ENCODE measurements around the gene WIPF3.

Gene WIPF3

GRCh38 chr7:29833929-29834328 is 27.6 kb downstream of the WIPF3 start:
- TF ChIP-seq CSDC2 (CRISPR knock-in tag; IDR thresholded peaks at IDR 0.05) (no peak), ARNTL (CRISPR knock-in tag; IDR thresholded peaks at IDR 0.05; ENCODE audit: borderline replicate concordance, low read depth) (no peak), ZC3H10 (CRISPR knock-in tag; IDR thresholded peaks at IDR 0.05) (no peak), ESRRG (CRISPR knock-in tag; IDR thresholded peaks at IDR 0.05) (no peak), RARB (CRISPR knock-in tag; IDR thresholded peaks at IDR 0.05) (no peak), ZNF565 (CRISPR knock-in tag; conservative IDR thresholded peaks at IDR 0.05; ENCODE audit: low read depth) (no peak), ISL1 (CRISPR knock-in tag; IDR thresholded peaks at IDR 0.05) (no peak), ZFP30 (CRISPR knock-in tag; IDR thresholded peaks at IDR 0.05) (no peak), ZNF8 (CRISPR knock-in tag; IDR thresholded peaks at IDR 0.05) (no peak), CREB5 (CRISPR knock-in tag; IDR thresholded peaks at IDR 0.05; ENCODE audit: low read depth) (no peak), BACH2 (CRISPR knock-in tag; IDR thresholded peaks at IDR 0.05; ENCODE audit: borderline replicate concordance) (no peak), ZNF70 (CRISPR knock-in tag; IDR thresholded peaks at IDR 0.05) (no peak), POU6F1 (CRISPR knock-in tag; IDR thresholded peaks at IDR 0.05; ENCODE audit: borderline replicate concordance, low read depth) (no peak), PPARA (CRISPR knock-in tag; IDR thresholded peaks at IDR 0.05; ENCODE audit: borderline replicate concordance) (no peak), OSR1 (CRISPR knock-in tag; IDR thresholded peaks at IDR 0.05) (no peak), GLIS3 (CRISPR knock-in tag; IDR thresholded peaks at IDR 0.05) (no peak), ZFP3 (CRISPR knock-in tag; IDR thresholded peaks at IDR 0.05) (no peak)
- TF ChIP-seq, protein P1, sequence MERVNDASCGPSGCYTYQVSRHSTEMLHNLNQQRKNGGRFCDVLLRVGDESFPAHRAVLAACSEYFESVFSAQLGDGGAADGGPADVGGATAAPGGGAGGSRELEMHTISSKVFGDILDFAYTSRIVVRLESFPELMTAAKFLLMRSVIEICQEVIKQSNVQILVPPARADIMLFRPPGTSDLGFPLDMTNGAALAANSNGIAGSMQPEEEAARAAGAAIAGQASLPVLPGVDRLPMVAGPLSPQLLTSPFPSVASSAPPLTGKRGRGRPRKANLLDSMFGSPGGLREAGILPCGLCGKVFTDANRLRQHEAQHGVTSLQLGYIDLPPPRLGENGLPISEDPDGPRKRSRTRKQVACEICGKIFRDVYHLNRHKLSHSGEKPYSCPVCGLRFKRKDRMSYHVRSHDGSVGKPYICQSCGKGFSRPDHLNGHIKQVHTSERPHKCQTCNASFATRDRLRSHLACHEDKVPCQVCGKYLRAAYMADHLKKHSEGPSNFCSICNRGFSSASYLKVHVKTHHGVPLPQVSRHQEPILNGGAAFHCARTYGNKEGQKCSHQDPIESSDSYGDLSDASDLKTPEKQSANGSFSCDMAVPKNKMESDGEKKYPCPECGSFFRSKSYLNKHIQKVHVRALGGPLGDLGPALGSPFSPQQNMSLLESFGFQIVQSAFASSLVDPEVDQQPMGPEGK (CRISPR knock-in tag; IDR thresholded peaks at IDR 0.05; ENCODE audit: borderline replicate concordance), result no peak
- ATAC-seq, result no peak

- ATAC-seq, result no peak
- TF ChIP-seq POU6F1 (CRISPR knock-in tag; IDR thresholded peaks at IDR 0.05; ENCODE audit: borderline replicate concordance, low read depth) (no peak), SNAI2 (CRISPR knock-in tag; IDR thresholded peaks at IDR 0.05) (no peak), TSHZ2 (CRISPR knock-in tag; IDR thresholded peaks at IDR 0.05) (no peak), CREB5 (CRISPR knock-in tag; IDR thresholded peaks at IDR 0.05; ENCODE audit: low read depth) (no peak), PPARA (CRISPR knock-in tag; IDR thresholded peaks at IDR 0.05; ENCODE audit: borderline replicate concordance) (no peak)
Observed at GRCh38 chr7:29835718-29836117, 29.4 kb downstream of the WIPF3 start.

- ATAC-seq, result peak; percentile 96
- TF ChIP-seq PPARA (CRISPR knock-in tag; IDR thresholded peaks at IDR 0.05; ENCODE audit: borderline replicate concordance), result no peak
- TF ChIP-seq ZNF565 (CRISPR knock-in tag; conservative IDR thresholded peaks at IDR 0.05; ENCODE audit: low read depth), result no peak
- no peak for TF ChIP-seq BACH2 (CRISPR knock-in tag; IDR thresholded peaks at IDR 0.05; ENCODE audit: borderline replicate concordance)
- no peak for TF ChIP-seq ZNF70 (CRISPR knock-in tag; IDR thresholded peaks at IDR 0.05)
- no peak for TF ChIP-seq RARB (CRISPR knock-in tag; IDR thresholded peaks at IDR 0.05)
- TF ChIP-seq ZFP3 (CRISPR knock-in tag; IDR thresholded peaks at IDR 0.05), result no peak
- TF ChIP-seq ZNF8 (CRISPR knock-in tag; IDR thresholded peaks at IDR 0.05), result no peak
- no peak for TF ChIP-seq POU6F1 (CRISPR knock-in tag; IDR thresholded peaks at IDR 0.05; ENCODE audit: borderline replicate concordance, low read depth)
- TF ChIP-seq CREB5 (CRISPR knock-in tag; IDR thresholded peaks at IDR 0.05; ENCODE audit: low read depth), result peak; percentile 44; the same call in 1 of the 2 replicates
- TF ChIP-seq, protein P1 (CRISPR knock-in tag; IDR thresholded peaks at IDR 0.05; ENCODE audit: borderline replicate concordance), result no peak
- TF ChIP-seq ISL1 (CRISPR knock-in tag; IDR thresholded peaks at IDR 0.05), result 0 out of 2 replicates have a peak, but pooled peaks have one; percentile 12
Observed at GRCh38 chr7:29839302-29839701, 33.0 kb downstream of the WIPF3 start.

Measured in SK-N-SH treated with all-trans-retinoic acid at 6 μM for 48 hours (cell line).